ENCODE data around the gene TAS2R20. TPM values are rescaled to one million over a fixed set of nuclear protein-coding genes. Genes with fewer than 3 reads are reported as not detected.
"Not testable (repeated sequence)": the region's sequence is repeated elsewhere in the genome, so short reads cannot be mapped to it uniquely, and the experiment has no call there.

Gene TAS2R20
- 22.9 TPM for total RNA-seq

GRCh38 chr12:10998204-10998603, at the start of gene TAS2R20:
Gene TAS2R20 (minus strand): TSS chr12:10998304. CDS start chr12:10997875, 429 bp downstream.
- DNase-seq, result no peak

- not testable (repeated sequence) for DNase-seq
These were observed 43.3 kb upstream of the TAS2R20 start for GRCh38 chr12:11041366-11041765.

GRCh38 chr12:11040162-11040561, 42.1 kb upstream of the TAS2R20 start:
- DNase-seq, result no peak

- no peak for DNase-seq
These were observed 41.1 kb upstream of the TAS2R20 start for GRCh38 chr12:11039171-11039570.

- not testable (repeated sequence) for DNase-seq
These were observed 35.9 kb upstream of the TAS2R20 start for GRCh38 chr12:11033959-11034358.

GRCh38 chr12:11031307-11031706, 33.2 kb upstream of the TAS2R20 start, which contains the start of gene TAS2R31:
Gene TAS2R31 (minus strand): TSS chr12:11031407. CDS start chr12:11031335, 72 bp downstream.
- no peak for DNase-seq

GRCh38 chr12:11026118-11026517, 28.0 kb upstream of the TAS2R20 start:
- no peak for DNase-seq

- no peak for DNase-seq
These were observed 25.3 kb upstream of the TAS2R20 start for GRCh38 chr12:11023387-11023786.

- DNase-seq, result no peak
These were observed 24.4 kb upstream of the TAS2R20 start, which contains the start of gene TAS2R19 for GRCh38 chr12:11022520-11022919. Gene TAS2R19 (minus strand): TSS chr12:11022620. CDS start chr12:11022571, 49 bp downstream.

GRCh38 chr12:11016937-11017336, 18.8 kb upstream of the TAS2R20 start:
- no peak for DNase-seq

- DNase-seq, result no peak
These were observed 17.8 kb upstream of the TAS2R20 start for GRCh38 chr12:11015775-11016430.

- no peak for DNase-seq
These were observed 16.1 kb upstream of the TAS2R20 start for GRCh38 chr12:11014234-11014633.

- DNase-seq, result no peak
These were observed 9.5 kb upstream of the TAS2R20 start for GRCh38 chr12:11007608-11008007.

GRCh38 chr12:10994307-10994706, 3.8 kb downstream of the TAS2R20 start:
- no peak for DNase-seq

- no peak for DNase-seq
These were observed 9.0 kb downstream of the TAS2R20 start for GRCh38 chr12:10989107-10989506.

GRCh38 chr12:10986812-10987211, 11.3 kb downstream of the TAS2R20 start, which contains the start of gene TAS2R50:
Gene TAS2R50 (minus strand): TSS chr12:10986912. CDS start chr12:10986860, 52 bp downstream.
- DNase-seq, result no peak

GRCh38 chr12:10982244-10982643, 15.9 kb downstream of the TAS2R20 start:
- no peak for DNase-seq

- DNase-seq, result no peak
These were observed 23.1 kb downstream of the TAS2R20 start for GRCh38 chr12:10974965-10975364.

GRCh38 chr12:10968765-10969456, 29.2 kb downstream of the TAS2R20 start:
- no peak for DNase-seq

- DNase-seq, result no peak
These were observed 30.7 kb downstream of the TAS2R20 start for GRCh38 chr12:10967409-10967808.

GRCh38 chr12:10966314-10966713, 31.8 kb downstream of the TAS2R20 start:
- no peak for DNase-seq

GRCh38 chr12:10965476-10965875, 32.6 kb downstream of the TAS2R20 start:
- no peak for DNase-seq

- DNase-seq, result no peak
These were observed 37.9 kb downstream of the TAS2R20 start for GRCh38 chr12:10960211-10960610.

- no peak for DNase-seq
These were observed 38.3 kb downstream of the TAS2R20 start for GRCh38 chr12:10959804-10960203.
